GM19193 (cell line): ENCODE results near the gene KRTAP4-8.
"Not testable (repeated sequence)": the region's sequence is repeated elsewhere in the genome, so short reads cannot be mapped to it uniquely, and the experiment has no call there.

Experiments used
- POLR2A ChIP-seq: IDR thresholded peaks from 4 replicates; pipeline ENCODE4 v1.6.1; 2011; ENCODE audit not compliant: insufficient read depth, insufficient read length; ENCODE audit errors: extremely low read depth

Gene KRTAP4-8

DNA sequence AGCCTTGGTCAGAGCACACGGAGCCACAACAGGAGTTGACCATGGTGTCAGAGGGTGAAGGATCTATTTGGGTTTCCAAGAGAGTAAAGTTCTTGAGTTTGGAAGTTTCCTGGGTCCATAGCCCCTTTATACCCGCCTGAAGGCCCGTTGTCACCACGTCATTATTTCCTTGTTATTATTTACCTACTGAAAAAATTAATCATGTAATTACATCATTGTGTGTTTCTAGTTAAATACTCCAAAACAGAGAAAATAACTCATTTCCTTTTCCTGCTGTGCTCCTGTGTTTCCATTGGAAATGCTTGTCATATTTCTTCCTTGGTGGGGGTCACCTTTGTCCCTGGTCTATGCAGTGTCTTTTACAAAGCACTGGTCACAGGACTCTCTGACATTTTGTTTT is at the start of gene KRTAP4-8:
Gene KRTAP4-8, minus strand, starts transcription at position 101 of the 400 bp plus-strand sequence. Its CDS starts 58 bp downstream, at position 43.
- no peak for TF ChIP-seq POLR2A

DNA sequence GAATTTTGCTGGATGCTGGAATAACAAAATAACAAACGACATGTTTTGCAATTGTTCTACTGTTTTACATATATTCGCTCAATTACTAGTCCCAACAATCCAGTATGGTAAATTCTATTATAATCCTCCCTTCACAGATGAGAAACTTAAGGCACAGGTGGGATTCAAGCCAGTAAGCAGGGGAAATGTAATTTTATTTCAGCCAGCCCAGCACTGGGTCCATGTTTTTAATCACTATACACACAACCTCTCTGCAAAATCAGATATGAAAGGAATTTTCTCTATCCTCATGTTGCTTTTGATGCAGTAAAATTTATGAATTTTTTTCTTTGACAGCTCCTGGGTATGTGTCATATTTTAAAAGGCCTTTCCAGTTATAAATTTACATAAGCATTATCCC is 47.3 kb upstream of the KRTAP4-8 start:
- no peak for TF ChIP-seq POLR2A

DNA sequence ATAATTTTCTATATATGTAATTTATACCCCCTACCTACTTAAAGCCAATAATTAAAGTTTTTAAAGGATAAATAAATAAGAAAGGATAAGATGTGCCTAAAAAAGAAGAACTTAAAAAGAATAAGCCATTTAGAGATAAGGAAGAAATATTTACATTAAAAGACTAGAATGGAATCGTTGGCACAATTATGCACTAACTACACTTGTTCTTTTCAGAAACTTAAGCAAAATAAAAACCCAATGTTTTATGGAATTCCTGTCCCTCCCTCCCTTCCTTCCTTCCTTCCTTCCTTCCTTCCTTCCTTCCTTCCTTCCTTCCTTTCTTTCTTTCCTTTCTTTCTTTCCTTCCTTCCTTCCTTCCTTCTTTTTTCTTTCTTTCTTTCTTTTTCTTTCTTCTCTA is 46.9 kb upstream of the KRTAP4-8 start:
- TF ChIP-seq POLR2A, result no peak

DNA sequence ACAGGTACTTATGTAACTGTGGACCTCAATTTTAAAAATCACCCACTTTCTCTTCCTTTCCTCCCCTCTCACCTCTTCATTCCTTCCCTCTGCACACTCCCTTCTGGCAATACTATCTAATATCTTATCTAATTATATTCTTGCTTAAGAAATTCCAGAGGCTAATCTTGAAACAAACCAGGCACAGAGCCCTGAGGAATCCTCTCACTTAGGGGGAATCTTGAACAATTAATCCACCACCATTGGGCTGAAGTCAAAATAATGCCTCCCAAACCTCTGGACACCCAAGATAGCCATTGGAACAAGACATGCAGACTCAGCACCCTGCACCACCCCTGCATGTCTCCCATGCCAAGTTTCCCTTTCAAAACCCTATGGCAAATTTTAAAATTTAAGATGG is 43.4 kb upstream of the KRTAP4-8 start:
- no peak for TF ChIP-seq POLR2A

DNA sequence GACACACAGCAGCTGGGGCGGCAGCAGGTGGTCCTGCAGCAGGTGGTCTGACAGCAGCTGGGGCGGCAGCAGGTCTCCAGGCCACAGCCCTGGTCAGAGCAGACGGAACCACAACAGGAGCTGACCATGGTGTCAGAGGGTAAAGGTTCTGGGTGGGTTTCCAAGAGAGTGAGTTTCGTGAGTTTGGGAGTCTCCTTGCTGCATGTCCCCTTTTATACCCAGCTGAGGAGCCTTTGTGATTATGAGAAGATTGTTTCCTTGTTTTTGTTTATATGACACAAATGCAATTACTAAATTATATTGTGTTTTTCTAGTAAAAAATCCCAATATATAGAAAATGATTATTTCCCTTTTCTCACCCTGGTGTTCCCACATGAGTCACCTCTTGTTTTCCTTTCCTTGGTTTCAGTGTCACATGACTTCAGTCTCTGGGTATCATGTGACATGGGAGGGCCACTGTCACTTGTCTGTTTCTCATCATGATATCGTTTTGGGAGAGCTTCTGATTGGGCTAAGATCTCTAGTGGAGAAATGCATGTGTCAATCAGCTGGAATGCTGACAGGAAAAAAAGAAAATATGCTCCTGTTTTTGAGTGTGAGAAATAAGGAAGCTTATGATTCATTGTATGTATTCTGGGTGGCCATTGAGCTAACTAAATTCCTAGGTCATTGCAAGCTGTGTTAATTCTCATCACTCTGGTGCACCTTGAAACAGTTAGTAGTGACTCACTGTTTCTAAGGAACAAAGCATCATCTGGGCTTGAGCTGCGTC is 42.6 kb upstream of the KRTAP4-8 start, which contains the start of gene KRTAP4-6:
Gene KRTAP4-6, minus strand, starts transcription at position 185 of the 772 bp plus-strand sequence. Its CDS starts 57 bp downstream, at position 128.
- TF ChIP-seq POLR2A, result no peak

DNA sequence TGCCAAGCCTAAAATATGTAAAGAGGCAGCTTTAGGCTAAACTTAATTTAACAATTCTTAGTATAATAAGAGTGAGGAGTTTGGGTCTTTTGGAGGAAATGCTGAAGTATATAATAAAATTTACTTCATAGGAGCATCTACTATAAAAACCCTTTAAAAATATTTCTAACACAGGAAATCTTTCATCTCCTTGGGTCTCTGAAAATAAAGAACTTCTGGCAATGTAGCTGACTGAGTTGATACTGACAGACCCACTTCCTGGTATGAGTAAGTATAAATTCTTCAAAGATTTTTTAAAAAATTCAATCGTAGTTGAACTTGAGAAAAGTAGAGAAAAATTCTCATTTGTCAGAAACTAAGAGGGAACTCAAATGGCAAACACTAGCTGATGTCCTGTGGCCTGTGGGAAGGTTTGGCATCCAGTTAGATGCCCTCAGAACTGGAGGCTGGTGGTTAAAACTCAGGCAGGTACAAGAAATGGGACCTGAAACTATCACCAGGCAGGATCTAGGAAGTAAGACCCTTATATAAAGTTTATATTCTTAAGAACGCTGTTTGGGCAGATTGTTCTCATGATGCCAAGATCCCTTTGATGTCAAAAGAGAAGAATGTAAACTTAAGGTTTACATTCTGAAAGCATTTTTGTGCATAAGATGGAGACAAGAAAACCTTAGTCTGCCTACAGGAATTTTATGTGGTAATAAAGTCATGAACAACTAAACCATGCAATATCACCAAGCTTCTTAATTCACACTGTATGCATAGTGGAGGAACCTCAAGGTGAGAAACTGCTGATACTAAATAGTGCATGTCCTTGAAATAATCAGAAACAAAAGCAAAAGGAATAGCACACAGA is 36.2 kb upstream of the KRTAP4-8 start:
- no peak for TF ChIP-seq POLR2A

DNA sequence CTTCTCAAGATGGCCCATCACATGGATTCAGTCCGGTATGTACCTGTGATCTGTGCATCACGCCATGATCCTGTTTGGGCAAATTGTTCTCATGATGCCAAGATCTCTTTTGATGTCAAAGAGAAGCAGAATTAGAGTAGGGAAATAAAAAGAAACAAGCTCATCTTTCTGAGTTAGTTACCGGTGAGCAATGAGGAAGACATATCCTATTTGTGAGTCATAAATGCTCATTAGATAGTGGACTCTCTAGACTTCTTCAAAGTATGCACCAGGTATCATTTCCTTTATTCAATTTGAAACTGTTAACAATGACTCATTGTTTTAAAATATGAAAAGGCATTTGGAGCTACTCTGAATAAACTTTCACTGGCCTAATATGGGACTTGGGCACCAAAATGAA is 34.0 kb upstream of the KRTAP4-8 start:
- TF ChIP-seq POLR2A, result no peak

DNA sequence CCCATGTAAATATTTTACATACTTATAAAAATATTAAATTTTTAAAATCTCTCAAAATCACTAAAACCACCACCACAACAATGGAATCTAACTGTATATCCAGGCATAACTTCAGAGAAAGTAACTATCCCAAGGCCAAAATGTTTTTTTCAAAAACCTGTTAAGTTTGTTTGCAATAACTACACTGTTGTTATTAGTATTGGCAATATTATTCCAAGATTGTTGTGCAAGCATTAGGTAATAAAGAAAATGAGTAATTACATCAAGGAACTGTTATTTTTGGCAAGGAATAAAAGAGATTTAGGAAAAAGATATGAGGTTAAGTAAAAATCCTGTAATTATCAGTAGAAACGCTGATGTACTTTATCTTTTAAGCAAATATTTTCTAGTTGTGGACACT is 29.4 kb upstream of the KRTAP4-8 start:
- TF ChIP-seq POLR2A, result no peak

DNA sequence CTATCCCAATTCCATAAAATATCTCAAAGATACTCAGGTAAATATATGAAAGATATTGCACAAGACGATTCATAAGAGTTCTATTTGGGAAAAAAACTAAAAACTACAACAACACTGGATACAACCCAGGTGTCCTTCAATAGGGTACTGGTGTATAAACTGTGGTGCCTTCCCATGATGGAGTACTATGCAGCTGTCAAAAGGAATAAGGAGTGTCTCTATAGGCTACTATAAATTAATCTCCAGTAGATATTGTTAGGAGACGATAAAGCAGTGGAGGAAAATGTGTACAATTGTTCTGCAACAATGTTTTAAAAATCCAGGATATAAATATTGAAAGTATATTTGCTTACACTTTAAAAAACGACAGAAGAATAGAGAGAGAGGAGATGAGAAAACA is 28.5 kb upstream of the KRTAP4-8 start:
- TF ChIP-seq POLR2A, result no peak

DNA sequence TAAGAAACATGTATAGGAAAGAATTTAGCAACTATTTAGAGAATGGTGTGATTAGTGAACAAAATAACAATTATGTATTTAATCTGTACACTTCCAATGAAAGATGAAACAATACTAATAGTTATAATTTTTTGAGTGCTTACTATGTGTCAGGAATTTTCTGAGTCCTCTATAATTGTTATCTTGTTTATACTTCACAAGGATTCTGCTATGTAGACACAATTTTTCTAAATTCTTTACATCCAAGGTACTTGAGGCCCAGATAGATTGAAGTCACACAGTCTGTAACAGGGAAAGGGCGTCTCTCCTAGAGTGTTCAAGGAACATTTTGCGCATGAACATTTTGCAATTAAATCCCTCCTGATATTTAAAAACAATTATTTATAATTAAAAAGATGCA is 27.1 kb upstream of the KRTAP4-8 start:
- TF ChIP-seq POLR2A, result no peak

DNA sequence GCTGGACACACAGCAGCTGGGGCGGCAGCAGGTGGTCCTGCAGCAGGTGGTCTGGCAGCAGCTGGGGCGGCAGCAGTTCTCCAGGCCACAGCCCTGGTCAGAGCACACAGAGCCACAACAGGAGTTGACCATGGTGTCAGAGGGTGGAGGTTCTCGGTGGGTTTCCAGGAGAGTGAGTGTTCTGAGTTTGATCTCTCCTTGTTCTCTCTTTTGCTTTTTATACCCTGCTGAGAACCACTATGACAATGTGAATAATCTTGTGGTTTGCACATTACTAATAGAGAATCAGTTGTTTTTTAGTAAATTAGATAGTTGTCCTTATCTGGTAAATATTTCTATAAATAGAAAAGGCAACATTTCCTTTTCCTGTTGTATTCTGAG is 26.0 kb upstream of the KRTAP4-8 start, which contains the start of gene KRTAP4-12:
Gene KRTAP4-12, minus strand, starts transcription at position 192 of the 381 bp plus-strand sequence. Its CDS starts 60 bp downstream, at position 132.
- not testable (repeated sequence) for TF ChIP-seq POLR2A

DNA sequence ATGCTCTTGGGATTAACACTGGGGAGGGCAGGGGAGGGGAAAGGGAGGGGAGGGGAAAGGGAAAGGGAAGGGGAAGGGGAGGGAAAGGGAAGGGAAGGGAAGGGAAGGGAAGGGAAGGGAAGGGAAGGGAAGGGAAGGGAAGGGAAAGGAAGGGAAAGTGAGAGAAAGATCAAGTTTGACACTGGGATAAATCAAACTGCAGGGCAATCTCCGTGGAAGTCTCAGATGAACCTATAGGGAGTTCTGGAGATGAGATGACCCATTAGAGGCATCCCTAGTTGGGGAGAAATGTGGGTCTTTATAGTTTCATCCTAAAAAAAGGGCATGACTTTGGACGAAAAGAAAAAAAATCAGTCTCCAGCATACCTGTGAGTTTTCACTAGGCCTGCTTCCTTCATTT is 23.8 kb upstream of the KRTAP4-8 start:
- no peak for TF ChIP-seq POLR2A

DNA sequence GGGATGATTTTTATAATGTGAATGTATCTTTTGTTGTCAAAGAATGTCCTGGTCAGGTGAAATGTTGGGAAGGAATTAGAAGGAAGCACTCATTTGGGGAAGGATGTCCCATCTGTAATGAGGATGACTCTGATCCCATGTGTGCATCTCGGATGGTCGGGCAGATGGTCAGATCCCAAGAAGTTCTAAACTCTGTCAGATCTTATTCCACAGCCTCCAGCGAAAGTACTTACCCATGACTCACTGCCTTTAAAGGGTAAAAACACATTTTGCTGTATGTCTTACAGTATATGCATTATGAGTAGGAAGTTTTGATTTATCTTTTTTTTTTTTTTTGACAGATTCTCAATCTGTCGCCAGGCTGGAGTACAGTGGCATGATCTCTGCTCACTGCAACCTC is 20.8 kb upstream of the KRTAP4-8 start:
- no peak for TF ChIP-seq POLR2A

DNA sequence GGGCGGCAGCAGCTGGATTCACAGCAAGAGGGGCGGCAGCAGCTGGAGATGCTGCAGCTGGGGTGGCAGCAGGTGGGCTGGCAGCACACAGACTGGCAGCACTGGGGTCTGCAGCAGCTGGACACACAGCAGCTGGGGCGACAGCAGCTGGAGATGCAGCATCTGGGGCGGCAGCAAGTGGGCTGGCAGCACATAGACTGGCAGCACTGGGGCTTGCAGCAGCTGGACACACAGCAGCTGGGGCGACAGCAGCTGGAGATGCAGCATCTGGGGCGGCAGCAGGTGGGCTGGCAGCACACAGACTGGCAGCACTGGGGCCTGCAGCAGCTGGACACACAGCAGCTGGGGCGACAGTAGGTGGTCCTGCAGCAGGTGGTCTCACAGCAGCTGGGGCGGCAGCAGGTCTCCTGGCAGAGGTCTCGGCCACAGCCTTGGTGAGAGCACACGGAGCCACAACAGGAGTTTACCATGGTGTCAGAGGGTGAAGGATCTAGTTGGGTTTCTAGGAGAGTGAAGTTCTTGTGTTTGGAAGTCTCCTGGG is 20.0 kb upstream of the KRTAP4-8 start, which contains the start of gene KRTAP4-11:
Gene KRTAP4-11, minus strand, starts transcription at position 528 of the 541 bp plus-strand sequence. Its CDS starts 58 bp downstream, at position 470.
- not testable (repeated sequence) for TF ChIP-seq POLR2A

DNA sequence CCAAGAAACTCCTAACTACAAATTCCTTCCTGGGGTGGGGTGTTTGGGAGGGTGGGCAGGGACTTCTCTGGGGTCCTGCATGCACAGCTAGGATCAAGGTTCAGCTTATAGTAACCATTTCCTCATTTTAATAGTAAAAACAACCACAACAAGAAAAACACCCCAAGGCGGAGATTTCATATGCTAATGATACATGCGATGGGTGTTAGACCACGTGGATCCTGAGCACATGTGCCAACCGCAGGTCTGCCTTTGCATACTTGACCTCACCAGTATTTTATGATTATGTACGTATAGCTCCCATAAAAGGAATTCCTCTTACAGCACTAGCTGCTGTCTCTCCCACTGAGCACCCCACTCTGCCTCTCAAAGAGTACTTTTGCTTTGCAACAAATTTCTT is 18.4 kb upstream of the KRTAP4-8 start:
- TF ChIP-seq POLR2A, result no peak
